Activated CD4-positive, alpha-beta T cell treated with anti-CD3 and anti-CD28 coated beads, Interleukin-2, Interleukin-4, amounts not matched to agents 100 ng/mL and 50 ng/mL, durations not matched to agents 16 hours and 8 hours (primary cell): ENCODE results near the gene IQCH.

Experiments used
- DNase-seq: peaks from one replicate; pipeline ENCODE4 v3.0.0-alpha.2; 2020; ENCODE audit warnings: low spot score

Gene IQCH

GRCh38 chr15:67505675-67506572, 251.3 kb downstream of the IQCH start:
- DNase-seq: no peak

GRCh38 chr15:67506775-67507747, 252.5 kb downstream of the IQCH start:
- no peak for DNase-seq

- DNase-seq: no peak
Measured at GRCh38 chr15:67508407-67508806, 253.8 kb downstream of the IQCH start.

- no peak for DNase-seq
Measured at GRCh38 chr15:67509918-67510317, 255.3 kb downstream of the IQCH start.

- no peak for DNase-seq
Measured at GRCh38 chr15:67510597-67511190, 256.1 kb downstream of the IQCH start.

- DNase-seq: no peak
Measured at GRCh38 chr15:67511606-67512005, 257.0 kb downstream of the IQCH start.

- no peak for DNase-seq
Measured at GRCh38 chr15:67512140-67512539, 257.6 kb downstream of the IQCH start.

- DNase-seq: no peak
Measured at GRCh38 chr15:67512933-67513714, 258.5 kb downstream of the IQCH start.

GRCh38 chr15:67515090-67515489, 260.5 kb downstream of the IQCH start:
- DNase-seq: no peak

GRCh38 chr15:67515557-67515956, 261.0 kb downstream of the IQCH start:
- DNase-seq: no peak

- DNase-seq: no peak
Measured at GRCh38 chr15:67520321-67521028, 265.9 kb downstream of the IQCH start.

GRCh38 chr15:67521029-67521782, 266.6 kb downstream of the IQCH start, which contains the start of gene C15orf61:
Gene C15orf61, plus strand, starts transcription at chr15:67521131. Its CDS starts 118 bp downstream, at chr15:67521249.
- peak; percentile 82 for DNase-seq

GRCh38 chr15:67521783-67522568, 267.4 kb downstream of the IQCH start:
- no peak for DNase-seq

GRCh38 chr15:67523330-67523729, 268.7 kb downstream of the IQCH start:
- no peak for DNase-seq

GRCh38 chr15:67524235-67524634, 269.6 kb downstream of the IQCH start:
- DNase-seq: no peak

GRCh38 chr15:67528513-67528912, 273.9 kb downstream of the IQCH start:
- no peak for DNase-seq

GRCh38 chr15:67531379-67531914, 276.9 kb downstream of the IQCH start:
- no peak for DNase-seq

- no peak for DNase-seq
Measured at GRCh38 chr15:67533873-67534272, 279.3 kb downstream of the IQCH start.

- DNase-seq: no peak
Measured at GRCh38 chr15:67534360-67534759, 279.8 kb downstream of the IQCH start.
